Measurements from ENCODE around the gene EVI5L. TPM values are rescaled to one million over a fixed set of nuclear protein-coding genes. Genes with fewer than 3 reads are reported as not detected.

EVI5L gene
- total RNA-seq, 2 donors from 2014 or later = 24.0 to 25.7 TPM

DNA sequence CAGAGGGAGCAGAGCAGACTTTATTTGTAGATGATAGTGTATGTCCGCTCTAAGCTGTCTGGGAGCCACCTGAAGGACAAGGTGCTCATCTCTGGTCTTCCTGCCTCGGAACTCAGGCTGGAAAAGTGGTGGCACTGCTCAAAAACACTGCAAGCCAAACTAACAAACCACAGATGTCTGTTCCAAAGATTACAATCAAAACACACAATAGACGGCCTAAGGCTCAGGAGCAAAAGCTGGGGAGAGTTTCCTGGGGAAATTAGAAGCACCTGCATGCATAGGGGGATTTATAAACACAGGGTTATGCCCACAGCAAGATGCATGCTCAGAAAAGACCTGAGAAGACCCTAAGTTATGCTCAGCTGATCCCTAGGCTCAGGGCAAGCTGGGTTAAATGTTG is 9.4 kb upstream of the EVI5L start:
- Histone ChIP-seq H3K27me3 (replicated peaks; ENCODE audit: insufficient read depth) (no peaks in the 10 kb centered on the region), H3K27ac (no peak overlapping the region), H3K4me3 (no peak overlapping the region), H3K4me1 (replicated peaks) (no peaks in the 10 kb centered on the region), H3K36me3 (no peaks in the 10 kb centered on the region), H3K9me3 (no peaks in the 10 kb centered on the region)
- intact Hi-C loops (cut with DNase I) = no loop called here
- WGBS = 41% methylated on average over 3 of the region's 3 CpGs
- DNase-seq (ENCODE audit: low spot score) = no peak
- TF ChIP-seq POLR2AphosphoS5 (IDR thresholded peaks at IDR 0.05) = no peak
- no peak for TF ChIP-seq POLR2A (IDR thresholded peaks at IDR 0.05)
- TF ChIP-seq, protein P1, sequence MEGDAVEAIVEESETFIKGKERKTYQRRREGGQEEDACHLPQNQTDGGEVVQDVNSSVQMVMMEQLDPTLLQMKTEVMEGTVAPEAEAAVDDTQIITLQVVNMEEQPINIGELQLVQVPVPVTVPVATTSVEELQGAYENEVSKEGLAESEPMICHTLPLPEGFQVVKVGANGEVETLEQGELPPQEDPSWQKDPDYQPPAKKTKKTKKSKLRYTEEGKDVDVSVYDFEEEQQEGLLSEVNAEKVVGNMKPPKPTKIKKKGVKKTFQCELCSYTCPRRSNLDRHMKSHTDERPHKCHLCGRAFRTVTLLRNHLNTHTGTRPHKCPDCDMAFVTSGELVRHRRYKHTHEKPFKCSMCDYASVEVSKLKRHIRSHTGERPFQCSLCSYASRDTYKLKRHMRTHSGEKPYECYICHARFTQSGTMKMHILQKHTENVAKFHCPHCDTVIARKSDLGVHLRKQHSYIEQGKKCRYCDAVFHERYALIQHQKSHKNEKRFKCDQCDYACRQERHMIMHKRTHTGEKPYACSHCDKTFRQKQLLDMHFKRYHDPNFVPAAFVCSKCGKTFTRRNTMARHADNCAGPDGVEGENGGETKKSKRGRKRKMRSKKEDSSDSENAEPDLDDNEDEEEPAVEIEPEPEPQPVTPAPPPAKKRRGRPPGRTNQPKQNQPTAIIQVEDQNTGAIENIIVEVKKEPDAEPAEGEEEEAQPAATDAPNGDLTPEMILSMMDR (IDR thresholded peaks at IDR 0.05) = no peak

DNA sequence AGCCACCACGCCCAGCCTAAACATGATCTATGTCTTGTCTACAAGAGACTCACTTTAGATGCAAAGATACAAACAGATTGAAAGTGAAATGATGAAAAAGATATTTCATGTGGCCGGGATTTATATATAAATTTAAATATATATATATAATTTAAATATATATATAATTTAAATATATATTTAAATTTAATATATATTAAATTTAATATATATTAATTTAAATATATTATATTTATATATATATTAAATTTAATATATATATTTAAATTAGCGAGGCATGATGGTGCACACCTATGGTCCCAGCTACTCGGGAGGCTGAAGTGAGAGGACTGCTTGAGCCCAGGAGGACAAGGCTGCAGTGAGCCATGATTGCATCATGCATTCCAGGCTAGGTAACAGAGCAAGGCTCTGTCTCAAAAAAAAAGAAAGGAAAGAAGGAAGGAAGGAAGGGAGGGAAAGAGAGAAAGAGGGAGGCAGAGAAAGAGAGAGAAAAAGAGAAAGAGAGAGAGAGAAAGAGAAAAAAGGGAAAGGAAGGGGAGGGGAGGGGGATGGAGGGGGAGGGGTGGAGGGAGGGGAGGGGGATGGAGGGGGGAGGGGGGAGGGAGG is 7.0 kb upstream of the EVI5L start:
- H3K27me3 ChIP-seq (replicated peaks; ENCODE audit: insufficient read depth) = no peaks in the 10 kb centered on the region
- intact Hi-C loops (cut with DNase I) = no loop called here

DNA sequence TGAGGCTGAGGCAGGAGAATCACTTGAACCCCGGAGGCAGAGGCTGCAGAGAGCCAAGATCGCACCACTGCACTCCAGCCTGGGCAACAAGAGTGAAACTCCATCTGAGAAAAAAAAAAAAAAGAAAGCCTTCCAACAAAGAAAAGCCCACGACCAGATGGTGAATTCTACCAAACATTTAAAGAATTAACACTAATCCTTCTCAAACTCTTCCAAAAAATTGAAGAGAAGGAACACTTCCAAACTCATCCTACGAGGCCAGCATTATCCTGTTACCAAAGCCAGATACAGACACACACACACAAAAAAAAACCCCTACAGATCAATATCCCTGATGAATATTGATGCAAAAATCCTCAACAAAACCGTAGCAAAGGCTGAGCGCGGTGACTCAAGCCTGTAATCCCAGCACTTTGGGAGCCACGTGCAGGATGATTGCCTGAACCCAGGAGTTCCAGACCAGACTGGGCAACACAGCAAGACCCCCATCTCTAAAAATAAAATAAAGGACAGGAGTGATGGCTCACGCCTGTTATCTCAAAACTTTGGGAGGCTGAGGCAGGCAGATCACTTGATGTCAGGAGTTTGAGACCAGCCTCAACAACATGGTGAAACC is 6.2 kb upstream of the EVI5L start:
- intact Hi-C loops (cut with DNase I) = no loop called here
- no peaks in the 10 kb centered on the region for H3K27me3 ChIP-seq (replicated peaks; ENCODE audit: insufficient read depth)

More for the DNA sequence above, 7.0 kb upstream of the EVI5L start:
- no peaks in the 10 kb centered on the region for H3K4me1 ChIP-seq (replicated peaks)
- no peaks in the 10 kb centered on the region for H3K9me3 ChIP-seq
- WGBS = 87% methylated on average over 4 of the region's 4 CpGs
- no peak for TF ChIP-seq POLR2A (IDR thresholded peaks at IDR 0.05)
- TF ChIP-seq POLR2AphosphoS5 (IDR thresholded peaks at IDR 0.05) = no peak
- TF ChIP-seq, protein P1 (IDR thresholded peaks at IDR 0.05) = no peak
- no peak overlapping the region for H3K4me3 ChIP-seq
- no peak overlapping the region for H3K27ac ChIP-seq
- DNase-seq (ENCODE audit: low spot score) = no peak
- no peaks in the 10 kb centered on the region for H3K36me3 ChIP-seq

DNA sequence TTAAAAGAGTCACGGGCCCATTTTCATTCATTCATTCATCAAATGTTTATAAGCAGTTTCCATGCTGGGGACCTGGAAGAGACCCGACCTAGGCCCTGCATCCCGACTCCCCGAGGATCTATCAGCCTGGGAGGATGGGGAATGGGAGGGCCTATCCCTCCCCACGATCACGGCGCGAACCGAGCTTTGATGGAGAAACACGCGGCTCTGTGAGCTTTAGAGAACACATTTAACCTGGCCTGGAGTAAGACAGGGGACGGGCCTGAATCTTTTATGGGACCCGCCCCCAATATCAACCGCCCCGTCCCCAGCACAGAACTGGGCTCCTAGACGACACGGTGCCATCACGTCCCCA is 875 bp upstream of the EVI5L start:
- H3K9me3 ChIP-seq = no peaks in the 10 kb centered on the region

More for the DNA sequence above, 6.2 kb upstream of the EVI5L start:
- Histone ChIP-seq H3K4me3 (no peak overlapping the region), H3K27ac (no peak overlapping the region), H3K36me3 (no peaks in the 10 kb centered on the region), H3K4me1 (replicated peaks) (no peaks in the 10 kb centered on the region), H3K9me3 (no peaks in the 10 kb centered on the region)
- DNase-seq (ENCODE audit: low spot score) = no peak
- 58% methylated on average over 9 of the region's 9 CpGs for WGBS
- TF ChIP-seq, protein P1 (IDR thresholded peaks at IDR 0.05) = no peak

More for the DNA sequence above, 875 bp upstream of the EVI5L start:
- intact Hi-C loops (cut with DNase I) = no loop called here
- TF ChIP-seq POLR2AphosphoS5 (IDR thresholded peaks at IDR 0.05) (no peak), POLR2A (IDR thresholded peaks at IDR 0.05) (no peak)
- TF ChIP-seq, protein P1 (IDR thresholded peaks at IDR 0.05) = no peak
- peaks cover 5% of the 10 kb centered on the region for H3K4me1 ChIP-seq (replicated peaks)
- WGBS = 8% methylated on average over 18 of the region's 18 CpGs
- H3K27me3 ChIP-seq (replicated peaks; ENCODE audit: insufficient read depth) = no peaks in the 10 kb centered on the region
- no peak overlapping the region for H3K27ac ChIP-seq
- H3K4me3 ChIP-seq = peak overlapping the region; percentile 2 to 12
- no peaks in the 10 kb centered on the region for H3K36me3 ChIP-seq
- no peak for DNase-seq (ENCODE audit: low spot score)

Data from prostate gland (tissue), 2 donors.